Activated CD4-positive, alpha-beta T cell treated with anti-CD3 and anti-CD28 coated beads for 4 hours (primary cell): ENCODE results near the gene TLE2.
A peak's percentile ranks its signal among the peaks of the same experiment; 100 is the strongest.

Source experiments
- DNase-seq, 2 donors: peaks; one replicate each; pipeline ENCODE4 v3.0.0-alpha.2; 2020

The TLE2 gene

GRCh38 chr19:3036119-3036976 lies 7.3 kb upstream of the TLE2 start:
- peak; percentile 73 to 78 for DNase-seq

GRCh38 chr19:3035542-3036118 lies 6.5 kb upstream of the TLE2 start:
- peak; percentile 92 to 95 for DNase-seq

- peak in 1 of 2 donors; percentile 34 for DNase-seq
These were observed 5.8 kb upstream of the TLE2 start for GRCh38 chr19:3034656-3035541.

GRCh38 chr19:3034406-3034655 lies 5.3 kb upstream of the TLE2 start:
- DNase-seq, result no peak

- no peak for DNase-seq
These were observed 4.7 kb upstream of the TLE2 start for GRCh38 chr19:3033595-3034405.

- no peak for DNase-seq
These were observed 2.5 kb upstream of the TLE2 start for GRCh38 chr19:3031607-3031867.

GRCh38 chr19:3028305-3029064 lies 595 bp downstream of the TLE2 start:
- DNase-seq, result no peak

GRCh38 chr19:3027981-3028304 lies 1.1 kb downstream of the TLE2 start:
- DNase-seq, result no peak

- no peak for DNase-seq
These were observed 1.8 kb downstream of the TLE2 start for GRCh38 chr19:3027292-3027691.

- DNase-seq, result no peak
These were observed 2.3 kb downstream of the TLE2 start for GRCh38 chr19:3026768-3027167.

- DNase-seq, result no peak
These were observed 3.6 kb downstream of the TLE2 start for GRCh38 chr19:3025549-3025886.

GRCh38 chr19:3024870-3025548 lies 4.1 kb downstream of the TLE2 start:
- no peak for DNase-seq

GRCh38 chr19:3024509-3024869 lies 4.6 kb downstream of the TLE2 start:
- DNase-seq, result no peak

GRCh38 chr19:3020321-3020960 lies 8.6 kb downstream of the TLE2 start:
- no peak for DNase-seq

GRCh38 chr19:3019211-3019854 lies 9.7 kb downstream of the TLE2 start:
- no peak for DNase-seq

- DNase-seq, result no peak
These were observed 11.2 kb downstream of the TLE2 start for GRCh38 chr19:3017923-3018322.

GRCh38 chr19:3015126-3016057 lies 13.7 kb downstream of the TLE2 start:
- no peak for DNase-seq

GRCh38 chr19:3014135-3014534 lies 14.9 kb downstream of the TLE2 start:
- DNase-seq, result no peak

- DNase-seq, result no peak
These were observed 15.8 kb downstream of the TLE2 start for GRCh38 chr19:3013263-3013725.
